HG03025 (cell line): Measurements from ENCODE around the gene TBATA.

Experiments
- ATAC-seq: cut with Tn5 transposase; IDR thresholded peaks from one replicate; pipeline ENCODE4 v1.9.1; 2021; ENCODE audit warnings: mild to moderate bottlenecking, moderate library complexity; ENCODE audit not compliant: unreplicated experiment, low FRiP score

The TBATA gene

GRCh38 chr10:70747192-70747965 is 37.8 kb downstream of the TBATA start:
- ATAC-seq = no peak

GRCh38 chr10:70745555-70745954 is 39.6 kb downstream of the TBATA start:
- ATAC-seq = no peak

- no peak for ATAC-seq
Observed at GRCh38 chr10:70744617-70745143, 40.5 kb downstream of the TBATA start.

- no peak for ATAC-seq
Observed at GRCh38 chr10:70743879-70744278, 41.3 kb downstream of the TBATA start.

GRCh38 chr10:70743430-70743788 is 41.8 kb downstream of the TBATA start:
- no peak for ATAC-seq

GRCh38 chr10:70742537-70743429 is 42.4 kb downstream of the TBATA start:
- ATAC-seq = no peak

- no peak for ATAC-seq
Observed at GRCh38 chr10:70740406-70741288, 44.5 kb downstream of the TBATA start.

GRCh38 chr10:70738761-70739121 is 46.4 kb downstream of the TBATA start:
- no peak for ATAC-seq

- ATAC-seq = no peak
Observed at GRCh38 chr10:70738006-70738760, 47.0 kb downstream of the TBATA start.

GRCh38 chr10:70737250-70737649 is 47.9 kb downstream of the TBATA start:
- ATAC-seq = no peak

- ATAC-seq = no peak
Observed at GRCh38 chr10:70736525-70736924, 48.7 kb downstream of the TBATA start.

GRCh38 chr10:70735161-70735560 is 50.0 kb downstream of the TBATA start:
- no peak for ATAC-seq

GRCh38 chr10:70733051-70733450 is 52.1 kb downstream of the TBATA start:
- no peak for ATAC-seq

GRCh38 chr10:70732569-70732968 is 52.6 kb downstream of the TBATA start:
- no peak for ATAC-seq

GRCh38 chr10:70730955-70731354 is 54.2 kb downstream of the TBATA start:
- no peak for ATAC-seq

GRCh38 chr10:70729763-70730357 is 55.3 kb downstream of the TBATA start:
- no peak for ATAC-seq

GRCh38 chr10:70728328-70728727 is 56.8 kb downstream of the TBATA start:
- ATAC-seq = no peak

GRCh38 chr10:70726909-70727495 is 58.2 kb downstream of the TBATA start:
- no peak for ATAC-seq

- ATAC-seq = no peak
Observed at GRCh38 chr10:70723771-70724170, 61.4 kb downstream of the TBATA start.
